Neural cell (in vitro differentiated cells): ENCODE results near the gene ADAMTS8.

ENCODE experiments used
- CTCF ChIP-seq: fragments of 450-650 bp; IDR thresholded peaks from 2 replicates; pipeline ENCODE4 v1.5.1; 2014; ENCODE audit warnings: antibody characterized with exemption, mild to moderate bottlenecking, moderate library complexity; ENCODE audit not compliant: poor library complexity, severe bottlenecking
- EP300 ChIP-seq: fragments of 450-650 bp; conservative IDR thresholded peaks from 2 replicates; pipeline ENCODE4 v1.6.1; 2014; ENCODE audit warnings: antibody characterized with exemption, mild to moderate bottlenecking, moderate library complexity; ENCODE audit not compliant: poor library complexity, severe bottlenecking
- EZH2 ChIP-seq: fragments of 200-600, 300-800 bp; shearing (Covaris generic), sonication (generic); IDR thresholded peaks from 2 replicates; pipeline ENCODE4 v1.6.1; 2014; ENCODE audit warnings: antibody characterized with exemption, low read length, borderline replicate concordance, mild to moderate bottlenecking; ENCODE audit not compliant: insufficient read depth, poor library complexity, severe bottlenecking
- POLR2AphosphoS5 ChIP-seq: IDR thresholded peaks from 2 replicates; pipeline ENCODE4 v1.6.1; 2012
- RAD21 ChIP-seq: fragments of 450-650 bp; conservative IDR thresholded peaks from 2 replicates; pipeline ENCODE4 v1.6.1; 2014; ENCODE audit warnings: antibody characterized with exemption, mild to moderate bottlenecking, moderate library complexity
- REST ChIP-seq: IDR thresholded peaks from 2 replicates; pipeline ENCODE4 v1.6.1; 2012; ENCODE audit warnings: borderline replicate concordance
- TAF1 ChIP-seq: IDR thresholded peaks from 2 replicates; pipeline ENCODE4 v1.6.1; 2012; ENCODE audit warnings: low read depth

- TF ChIP-seq EZH2: no peak
- TF ChIP-seq TAF1: no peak
- no peak for TF ChIP-seq CTCF
- no peak for TF ChIP-seq POLR2AphosphoS5
- TF ChIP-seq RAD21: no peak
- TF ChIP-seq EP300: no peak
- no peak for TF ChIP-seq REST
These were observed 44.1 kb upstream of the ADAMTS8 start for GRCh38 chr11:130472434-130472961.
